ENCODE data around the gene SWT1.

SWT1 gene

GRCh38 chr1:185324118-185324517 is 167.2 kb downstream of the SWT1 start:
- no peak for DNase-seq (ENCODE audit: low read depth)
- H3K4me3 ChIP-seq (ENCODE audit: low read depth, low read length): no peak overlapping the region
- no peak for TF ChIP-seq CTCF (IDR thresholded peaks at IDR 0.05; ENCODE audit: insufficient read depth, low read depth, low read length, missing control alignments)

- TF ChIP-seq CTCF (IDR thresholded peaks at IDR 0.05; ENCODE audit: insufficient read depth, low read depth, low read length, missing control alignments): no peak
- DNase-seq (ENCODE audit: low read depth): no peak
- H3K4me3 ChIP-seq (ENCODE audit: low read depth, low read length): no peak overlapping the region
These were observed 168.4 kb downstream of the SWT1 start for GRCh38 chr1:185325413-185325812.

GRCh38 chr1:185328255-185328654 is 171.3 kb downstream of the SWT1 start:
- DNase-seq (ENCODE audit: low read depth): no peak
- no peak overlapping the region for H3K4me3 ChIP-seq (ENCODE audit: low read depth, low read length)
- TF ChIP-seq CTCF (IDR thresholded peaks at IDR 0.05; ENCODE audit: insufficient read depth, low read depth, low read length, missing control alignments): no peak

- TF ChIP-seq CTCF (IDR thresholded peaks at IDR 0.05; ENCODE audit: insufficient read depth, low read depth, low read length, missing control alignments): no peak
- no peak overlapping the region for H3K4me3 ChIP-seq (ENCODE audit: low read depth, low read length)
- DNase-seq (ENCODE audit: low read depth): no peak
These were observed 177.2 kb downstream of the SWT1 start for GRCh38 chr1:185334182-185334581.

DNA sequence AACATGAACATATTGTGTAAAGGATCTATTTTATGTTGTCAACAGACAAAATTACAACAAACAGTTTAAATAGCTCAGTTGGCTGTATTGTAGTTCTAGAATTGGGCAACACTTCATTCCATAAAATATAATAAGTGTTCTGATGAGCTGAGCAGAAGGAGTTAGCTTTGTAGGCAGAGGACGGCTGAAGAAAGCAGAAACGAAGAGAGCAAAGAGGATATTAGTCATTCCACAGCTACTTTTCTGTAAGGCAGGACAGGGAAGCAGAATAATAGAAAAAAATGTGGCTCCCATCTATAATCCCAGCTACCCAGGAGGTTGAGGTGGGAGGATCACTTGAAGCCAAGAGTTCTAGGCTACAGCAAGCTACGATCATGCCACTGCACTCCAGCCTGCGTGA is 180.3 kb downstream of the SWT1 start:
- TF ChIP-seq CTCF (IDR thresholded peaks at IDR 0.05; ENCODE audit: insufficient read depth, low read depth, low read length, missing control alignments): no peak
- no peak for DNase-seq (ENCODE audit: low read depth)
- no peak overlapping the region for H3K4me3 ChIP-seq (ENCODE audit: low read depth, low read length)

GRCh38 chr1:185338719-185339622 is 182.0 kb downstream of the SWT1 start:
- no peak overlapping the region for H3K4me3 ChIP-seq (ENCODE audit: low read depth, low read length)
- TF ChIP-seq CTCF (IDR thresholded peaks at IDR 0.05; ENCODE audit: insufficient read depth, low read depth, low read length, missing control alignments): no peak
- peak; percentile 86 for DNase-seq (ENCODE audit: low read depth)
